ENCODE data around the gene CALCR. TPM values are rescaled to one million over a fixed set of nuclear protein-coding genes. Genes with fewer than 3 reads are reported as not detected.

The CALCR gene
- total and polyA plus RNA-seq, 7 experiments from 2014 or later, result not detected

- peaks cover 0 to 10% (median 0%) of the 10 kb centered on the region in 5 donors for H3K27me3 Mint-ChIP-seq
- peak overlapping the region in 1 of 9 donors; percentile 6 for H3K27ac Mint-ChIP-seq
- H3K36me3 ChIP-seq (ENCODE audit: control insufficient read depth in 2 of 3, insufficient read depth in 3 of 3, low read length in 3 of 3), result no peaks in the 10 kb centered on the region
- H3K4me1 Mint-ChIP-seq, result peaks cover 0 to 8% (median 1%) of the 10 kb centered on the region in 7 donors
- H3K36me3 Mint-ChIP-seq, result no peaks in the 10 kb centered on the region
- no peaks in the 10 kb centered on the region for H3K9me3 Mint-ChIP-seq
- H3K27ac ChIP-seq (ENCODE audit: low read depth, low read length), result no peak overlapping the region
- CTCF ChIA-PET, result no interaction called here
- no peak for ATAC-seq
- H3K27me3 ChIP-seq (ENCODE audit: control insufficient read depth in 2 of 2, insufficient read depth in 2 of 2, low read length in 2 of 2), result no peaks in the 10 kb centered on the region
- H3K4me3 Mint-ChIP-seq, result no peak overlapping the region
- H3K4me3 ChIP-seq (ENCODE audit: low read length), result no peak overlapping the region
- H3K4me1 ChIP-seq (ENCODE audit: control insufficient read depth in 2 of 2, insufficient read depth in 2 of 2, low read length in 2 of 2), result no peaks in the 10 kb centered on the region
- DNase-seq, result no peak
- H3K9me3 ChIP-seq (ENCODE audit: control insufficient read depth in 2 of 3, low read length in 3 of 3), result no peaks in the 10 kb centered on the region
- POLR2A ChIA-PET, result no interaction called here
- intact Hi-C loops (cut with micrococcal nuclease), result no loop called here
Measured at GRCh38 chr7:93430917-93431588, 143.5 kb downstream of the CALCR start.

- no peak overlapping the region for H3K4me3 ChIP-seq (ENCODE audit: low read length)
- Mint-ChIP-seq H3K9me3 (no peaks in the 10 kb centered on the region), H3K4me1 (peaks cover 0 to 8% (median 1%) of the 10 kb centered on the region in 7 donors), H3K27me3 (peaks cover 0 to 10% (median 0%) of the 10 kb centered on the region in 5 donors), H3K4me3 (no peak overlapping the region), H3K27ac (no peak overlapping the region), H3K36me3 (no peaks in the 10 kb centered on the region)
- no peak for ATAC-seq
- intact Hi-C loops (cut with micrococcal nuclease), result no loop called here
- no peaks in the 10 kb centered on the region for H3K9me3 ChIP-seq (ENCODE audit: control insufficient read depth in 2 of 3, low read length in 3 of 3)
- ChIA-PET CTCF (no interaction called here), POLR2A (no interaction called here)
- no peak for DNase-seq
- H3K27me3 ChIP-seq (ENCODE audit: control insufficient read depth in 2 of 2, insufficient read depth in 2 of 2, low read length in 2 of 2), result no peaks in the 10 kb centered on the region
- H3K4me1 ChIP-seq (ENCODE audit: control insufficient read depth in 2 of 2, insufficient read depth in 2 of 2, low read length in 2 of 2), result no peaks in the 10 kb centered on the region
- H3K36me3 ChIP-seq (ENCODE audit: control insufficient read depth in 2 of 3, insufficient read depth in 3 of 3, low read length in 3 of 3), result no peaks in the 10 kb centered on the region
- H3K27ac ChIP-seq (ENCODE audit: low read depth, low read length), result no peak overlapping the region
Measured at GRCh38 chr7:93429563-93429962, 145.0 kb downstream of the CALCR start.

GRCh38 chr7:93427107-93427506 lies 147.4 kb downstream of the CALCR start:
- ChIA-PET CTCF (no interaction called here), POLR2A (no interaction called here)
- H3K27me3 Mint-ChIP-seq, result peaks cover 5 to 22% (median 8%) of the 10 kb centered on the region in 5 donors
- intact Hi-C loops (cut with micrococcal nuclease), result no loop called here
- H3K9me3 Mint-ChIP-seq, result no peaks in the 10 kb centered on the region
- H3K4me1 Mint-ChIP-seq, result peaks cover 0 to 8% (median 1%) of the 10 kb centered on the region in 7 donors
- no peak overlapping the region for H3K4me3 ChIP-seq (ENCODE audit: low read length)
- H3K27ac Mint-ChIP-seq, result no peak overlapping the region
- H3K27me3 ChIP-seq (ENCODE audit: control insufficient read depth in 2 of 2, insufficient read depth in 2 of 2, low read length in 2 of 2), result no peaks in the 10 kb centered on the region
- H3K9me3 ChIP-seq (ENCODE audit: control insufficient read depth in 2 of 3, low read length in 3 of 3), result no peaks in the 10 kb centered on the region
- no peak for DNase-seq
- no peak overlapping the region for H3K27ac ChIP-seq (ENCODE audit: low read depth, low read length)
- no peaks in the 10 kb centered on the region for H3K36me3 ChIP-seq (ENCODE audit: control insufficient read depth in 2 of 3, insufficient read depth in 3 of 3, low read length in 3 of 3)
- no peaks in the 10 kb centered on the region for H3K36me3 Mint-ChIP-seq
- no peak overlapping the region for H3K4me3 Mint-ChIP-seq
- no peak for ATAC-seq
- no peaks in the 10 kb centered on the region for H3K4me1 ChIP-seq (ENCODE audit: control insufficient read depth in 2 of 2, insufficient read depth in 2 of 2, low read length in 2 of 2)

- no peak overlapping the region for H3K27ac Mint-ChIP-seq
- H3K36me3 ChIP-seq (ENCODE audit: control insufficient read depth in 2 of 3, insufficient read depth in 3 of 3, low read length in 3 of 3), result no peaks in the 10 kb centered on the region
- CTCF ChIA-PET, result no interaction called here
- H3K4me1 ChIP-seq (ENCODE audit: control insufficient read depth in 2 of 2, insufficient read depth in 2 of 2, low read length in 2 of 2), result no peaks in the 10 kb centered on the region
- POLR2A ChIA-PET, result no interaction called here
- H3K4me1 Mint-ChIP-seq, result peaks cover 0 to 8% (median 0%) of the 10 kb centered on the region in 7 donors
- no peak overlapping the region for H3K27ac ChIP-seq (ENCODE audit: low read depth, low read length)
- no peaks in the 10 kb centered on the region for H3K36me3 Mint-ChIP-seq
- intact Hi-C loops (cut with micrococcal nuclease), result no loop called here
- ATAC-seq (no peak), DNase-seq (no peak)
- peaks cover 5 to 24% (median 8%) of the 10 kb centered on the region in 5 donors for H3K27me3 Mint-ChIP-seq
- H3K4me3 ChIP-seq (ENCODE audit: low read length), result no peak overlapping the region
- no peak overlapping the region for H3K4me3 Mint-ChIP-seq
- no peaks in the 10 kb centered on the region for H3K27me3 ChIP-seq (ENCODE audit: control insufficient read depth in 2 of 2, insufficient read depth in 2 of 2, low read length in 2 of 2)
- H3K9me3 Mint-ChIP-seq, result no peaks in the 10 kb centered on the region
- no peaks in the 10 kb centered on the region for H3K9me3 ChIP-seq (ENCODE audit: control insufficient read depth in 2 of 3, low read length in 3 of 3)
Measured at GRCh38 chr7:93426155-93426696, 148.3 kb downstream of the CALCR start.

- intact Hi-C loops (cut with micrococcal nuclease), result no loop called here
- Mint-ChIP-seq H3K4me1 (no peaks in the 10 kb centered on the region), H3K27me3 (peaks cover 0 to 14% (median 7%) of the 10 kb centered on the region in 5 donors), H3K36me3 (peaks cover 0 to 3% (median 0%) of the 10 kb centered on the region in 5 donors), H3K27ac (no peak overlapping the region), H3K9me3 (peaks cover 0 to 4% (median 0%) of the 10 kb centered on the region in 11 donors), H3K4me3 (no peak overlapping the region)
- H3K4me3 ChIP-seq (ENCODE audit: low read length), result no peak overlapping the region
- ChIA-PET POLR2A (no interaction called here), CTCF (no interaction called here)
- DNase-seq (no peak), ATAC-seq (no peak)
- H3K4me1 ChIP-seq (ENCODE audit: control insufficient read depth in 2 of 2, insufficient read depth in 2 of 2, low read length in 2 of 2), result no peaks in the 10 kb centered on the region
- H3K36me3 ChIP-seq (ENCODE audit: control insufficient read depth in 2 of 3, insufficient read depth in 3 of 3, low read length in 3 of 3), result no peaks in the 10 kb centered on the region
- H3K9me3 ChIP-seq (ENCODE audit: control insufficient read depth in 2 of 3, low read length in 3 of 3), result no peaks in the 10 kb centered on the region
- no peaks in the 10 kb centered on the region for H3K27me3 ChIP-seq (ENCODE audit: control insufficient read depth in 2 of 2, insufficient read depth in 2 of 2, low read length in 2 of 2)
- H3K27ac ChIP-seq (ENCODE audit: low read depth, low read length), result no peak overlapping the region
Measured at GRCh38 chr7:93414574-93414973, 159.9 kb downstream of the CALCR start.

- POLR2A ChIA-PET, result no interaction called here
- CTCF ChIA-PET, result no interaction called here
- no peak for ATAC-seq
- no peak overlapping the region for H3K27ac Mint-ChIP-seq
- peaks cover 1 to 20% (median 13%) of the 10 kb centered on the region in 5 donors for H3K27me3 Mint-ChIP-seq
- peaks cover 0 to 28% (median 7%) of the 10 kb centered on the region in 11 donors for H3K9me3 Mint-ChIP-seq
- no peak overlapping the region for H3K27ac ChIP-seq (ENCODE audit: low read depth, low read length)
- no peaks in the 10 kb centered on the region for H3K4me1 ChIP-seq (ENCODE audit: control insufficient read depth in 2 of 2, insufficient read depth in 2 of 2, low read length in 2 of 2)
- DNase-seq, result no peak
- no peaks in the 10 kb centered on the region for H3K9me3 ChIP-seq (ENCODE audit: control insufficient read depth in 2 of 3, low read length in 3 of 3)
- no peaks in the 10 kb centered on the region for H3K36me3 ChIP-seq (ENCODE audit: control insufficient read depth in 2 of 3, insufficient read depth in 3 of 3, low read length in 3 of 3)
- no peaks in the 10 kb centered on the region for H3K27me3 ChIP-seq (ENCODE audit: control insufficient read depth in 2 of 2, insufficient read depth in 2 of 2, low read length in 2 of 2)
- no peak overlapping the region for H3K4me3 ChIP-seq (ENCODE audit: low read length)
- intact Hi-C loops (cut with micrococcal nuclease), result no loop called here
- peaks cover 0 to 5% (median 0%) of the 10 kb centered on the region in 5 donors for H3K36me3 Mint-ChIP-seq
- H3K4me3 Mint-ChIP-seq, result no peak overlapping the region
- no peaks in the 10 kb centered on the region for H3K4me1 Mint-ChIP-seq
Measured at GRCh38 chr7:93409324-93409723, 165.2 kb downstream of the CALCR start.

- no peak overlapping the region for H3K27ac Mint-ChIP-seq
- H3K9me3 ChIP-seq (ENCODE audit: control insufficient read depth in 2 of 3, low read length in 3 of 3), result no peaks in the 10 kb centered on the region
- ATAC-seq (no peak), DNase-seq (no peak)
- peaks cover 0 to 20% (median 13%) of the 10 kb centered on the region in 5 donors for H3K27me3 Mint-ChIP-seq
- ChIA-PET CTCF (no interaction called here), POLR2A (no interaction called here)
- no peak overlapping the region for H3K27ac ChIP-seq (ENCODE audit: low read depth, low read length)
- H3K4me3 Mint-ChIP-seq, result no peak overlapping the region
- H3K4me1 ChIP-seq (ENCODE audit: control insufficient read depth in 2 of 2, insufficient read depth in 2 of 2, low read length in 2 of 2), result no peaks in the 10 kb centered on the region
- H3K4me1 Mint-ChIP-seq, result no peaks in the 10 kb centered on the region
- no peak overlapping the region for H3K4me3 ChIP-seq (ENCODE audit: low read length)
- H3K36me3 ChIP-seq (ENCODE audit: control insufficient read depth in 2 of 3, insufficient read depth in 3 of 3, low read length in 3 of 3), result no peaks in the 10 kb centered on the region
- intact Hi-C loops (cut with micrococcal nuclease), result no loop called here
- peaks cover 0 to 5% (median 0%) of the 10 kb centered on the region in 5 donors for H3K36me3 Mint-ChIP-seq
- no peaks in the 10 kb centered on the region for H3K27me3 ChIP-seq (ENCODE audit: control insufficient read depth in 2 of 2, insufficient read depth in 2 of 2, low read length in 2 of 2)
- peaks cover 0 to 29% (median 8%) of the 10 kb centered on the region in 11 donors for H3K9me3 Mint-ChIP-seq
Measured at GRCh38 chr7:93407239-93407638, 167.3 kb downstream of the CALCR start.

Measured in naive thymus-derived CD4-positive, alpha-beta T cell (primary cell).